Measurements from ENCODE around the gene UHRF1. TPM values are rescaled to one million over a fixed set of nuclear protein-coding genes. Genes with fewer than 3 reads are reported as not detected.

Gene UHRF1
- total RNA-seq, 4 donors from 2014 or later = 0.57 to 1.3 (median 1.0) TPM

GRCh38 chr19:4997297-4997696 lies 88.0 kb downstream of the UHRF1 start:
- no peak for TF ChIP-seq CTCF (IDR thresholded peaks at IDR 0.05; ENCODE audit: low read depth)

GRCh38 chr19:5000120-5000611 lies 90.9 kb downstream of the UHRF1 start:
- TF ChIP-seq CTCF (IDR thresholded peaks at IDR 0.05; ENCODE audit: low read depth) = no peak

GRCh38 chr19:5001615-5002014 lies 92.3 kb downstream of the UHRF1 start:
- TF ChIP-seq CTCF (IDR thresholded peaks at IDR 0.05; ENCODE audit: low read depth) = no peak

GRCh38 chr19:5002143-5002542 lies 92.8 kb downstream of the UHRF1 start:
- no peak for TF ChIP-seq CTCF (IDR thresholded peaks at IDR 0.05; ENCODE audit: low read depth)

GRCh38 chr19:5003781-5004180 lies 94.5 kb downstream of the UHRF1 start:
- TF ChIP-seq CTCF (IDR thresholded peaks at IDR 0.05; ENCODE audit: low read depth) = no peak

- TF ChIP-seq CTCF (IDR thresholded peaks at IDR 0.05; ENCODE audit: low read depth) = no peak
Observed at GRCh38 chr19:5005096-5005495, 95.8 kb downstream of the UHRF1 start.

GRCh38 chr19:5006201-5006600 lies 96.9 kb downstream of the UHRF1 start:
- no peak for TF ChIP-seq CTCF (IDR thresholded peaks at IDR 0.05; ENCODE audit: low read depth)
